ENCODE data around the gene FAM3D.

The FAM3D gene

DNA sequence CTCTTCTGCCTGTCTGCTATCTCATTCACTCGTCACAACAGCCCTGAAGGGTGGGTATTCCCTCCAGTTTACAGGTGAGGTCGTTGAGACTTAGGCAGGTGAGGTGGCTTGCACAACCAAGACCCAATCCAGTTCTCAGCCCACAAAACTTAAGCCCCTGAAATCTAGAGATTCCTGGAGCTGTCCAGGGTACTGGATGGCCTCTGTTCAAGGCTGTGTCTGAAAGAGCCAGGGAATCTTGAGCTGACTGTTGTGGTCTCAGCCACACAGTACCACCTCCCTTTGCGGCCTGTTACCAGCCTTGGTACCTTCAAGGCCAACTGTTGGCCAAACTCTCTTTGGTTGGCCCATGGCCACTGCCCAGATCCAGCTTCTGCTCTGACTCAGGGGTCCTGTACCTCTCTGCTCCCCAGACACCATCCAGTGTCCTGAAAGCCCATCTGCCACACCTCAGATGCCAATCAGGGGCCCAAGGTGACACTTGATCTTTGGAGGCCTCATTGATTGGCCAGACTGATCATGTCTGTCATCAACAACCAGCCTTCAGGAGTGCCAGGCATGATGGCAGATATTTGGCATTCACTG is 78.5 kb downstream of the FAM3D start:
- no peak for DNase-seq

DNA sequence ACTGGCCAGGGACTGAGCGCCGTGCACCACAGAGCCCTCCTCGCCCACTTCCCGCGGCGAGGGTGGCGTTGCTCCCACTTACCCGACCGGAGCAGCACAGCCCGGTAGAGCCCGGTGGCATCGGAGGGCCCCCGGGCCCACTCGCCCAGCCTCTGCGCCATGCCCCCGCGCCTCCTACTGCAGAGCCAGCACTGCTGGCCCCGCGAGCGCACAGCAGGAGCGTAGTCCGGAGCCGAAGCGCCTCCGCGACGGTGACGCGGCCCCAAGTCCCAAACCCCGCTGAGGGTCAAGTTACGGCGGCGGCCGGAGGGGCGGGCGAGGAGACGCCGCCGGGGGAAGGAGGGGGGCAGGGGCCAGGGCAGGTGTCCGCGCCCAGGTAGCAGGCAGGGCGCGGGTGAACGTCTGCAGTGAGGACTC is 79.8 kb downstream of the FAM3D start:
- DNase-seq: no peak

DNA sequence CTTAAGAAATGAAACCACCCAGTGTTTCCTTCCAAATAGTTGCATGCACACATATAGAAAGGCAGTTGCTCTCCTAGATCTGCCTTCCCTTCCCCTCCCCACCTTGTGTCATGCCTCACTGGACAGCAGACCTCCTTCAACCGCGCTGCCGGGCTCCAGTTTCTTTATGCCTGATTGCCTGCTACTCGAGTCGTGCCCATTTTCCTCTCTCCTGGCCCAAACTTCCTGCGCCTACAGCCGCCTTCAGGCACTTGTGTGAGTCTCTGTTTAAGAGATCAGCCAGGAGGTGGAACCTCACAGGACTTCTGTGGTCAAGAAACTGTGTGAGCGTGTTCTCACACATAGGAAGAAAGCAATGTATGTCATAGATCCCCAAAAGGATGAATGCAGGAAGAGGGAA is 80.6 kb downstream of the FAM3D start:
- no peak for DNase-seq

DNA sequence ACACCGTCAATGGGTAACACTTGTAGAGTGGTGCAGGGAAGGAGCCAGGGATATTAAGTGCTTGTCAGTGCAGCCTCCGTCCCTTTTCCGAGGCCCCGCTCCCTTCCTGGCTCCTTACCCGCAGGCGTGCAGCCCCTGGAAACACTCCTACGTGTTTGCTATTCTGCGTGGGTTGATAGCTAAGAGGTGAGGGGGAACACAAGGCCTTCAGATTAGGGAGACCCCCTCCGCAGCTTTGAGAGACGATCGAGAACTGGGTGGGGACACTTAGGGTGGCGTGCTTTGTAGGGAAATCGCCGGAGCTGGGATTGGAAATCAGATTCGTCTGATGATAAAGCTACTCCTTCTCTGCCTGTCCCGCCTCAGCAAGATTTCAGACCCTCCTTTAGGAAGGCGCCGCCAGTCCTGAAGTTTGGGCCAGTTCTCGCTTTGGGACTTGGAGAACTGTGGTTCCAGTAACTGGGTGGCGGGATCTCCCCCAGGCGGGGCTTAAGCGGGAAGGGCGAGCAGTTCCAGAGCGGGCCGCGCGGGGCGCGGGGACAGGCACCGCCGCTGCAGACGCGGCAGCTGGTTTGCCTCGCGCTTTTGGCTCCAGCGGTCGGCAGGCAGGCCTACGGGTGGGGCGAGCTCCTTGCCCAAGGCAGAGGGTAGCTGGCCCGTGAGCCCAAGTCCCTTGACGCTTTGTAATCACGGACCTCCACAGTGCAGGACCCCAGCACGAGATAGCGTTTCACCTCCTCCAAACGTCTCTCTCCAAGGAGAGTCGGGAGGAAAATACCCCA is 81.4 kb downstream of the FAM3D start:
- peak; percentile 44 for DNase-seq

- no peak for DNase-seq
These were observed 81.9 kb downstream of the FAM3D start for GRCh38 chr3:58584690-58585004.
